Cardiac muscle cell (in vitro differentiated cells and primary cell): Measurements from ENCODE around the gene SLIT3. TPM values are rescaled to one million over a fixed set of nuclear protein-coding genes. Genes with fewer than 3 reads are reported as not detected.
"Not testable (repeated sequence)": the region's sequence is repeated elsewhere in the genome, so short reads cannot be mapped to it uniquely, and the experiment has no call there.

Source experiments
- DNase-seq, 2 donors: peaks; one replicate each; pipeline versions ENCODE4 v3.0.0 to v3.0.0-alpha.2; 2010 to 2017; ENCODE audit warnings: low read depth in 1 of 2, low spot score in 1 of 2
- H3K27ac ChIP-seq: fragments of 200-600 bp; sonication (generic); 2 replicates; pipeline ENCODE4 v1.5.1; 2016
- H3K27me3 ChIP-seq: fragments of 200-600 bp; sonication (generic); 2 replicates; pipeline ENCODE4 v1.6.0; 2016; ENCODE audit warnings: control low read depth
- H3K36me3 ChIP-seq: fragments of 200-600 bp; sonication (generic); 2 replicates; pipeline ENCODE4 v1.5.1; 2016; ENCODE audit warnings: control low read depth
- H3K4me1 ChIP-seq: fragments of 200-600 bp; sonication (generic); 2 replicates; pipeline ENCODE4 v1.8.1; 2017; ENCODE audit warnings: low read depth, mild to moderate bottlenecking, mixed run types
- H3K4me3 ChIP-seq: fragments of 200-600 bp; sonication (generic); 2 replicates; pipeline ENCODE4 v1.5.1; 2016; ENCODE audit warnings: mild to moderate bottlenecking
- H3K9me3 ChIP-seq: fragments of 200-600 bp; sonication (generic); 2 replicates; pipeline ENCODE4 v1.5.1; 2017; ENCODE audit warnings: low read depth, mild to moderate bottlenecking, control low read depth
- CTCF ChIP-seq: IDR thresholded peaks from 2 replicates; pipeline ENCODE4 v1.5.1; 2012; ENCODE audit warnings: low read depth, mild to moderate bottlenecking, low read length
- polyA plus RNA-seq: library from polyadenylated mRNA; unstranded; fragments of >200 nt; fragmentation: Nextera tagmentation; extraction: Ambion mirVana; gene quantifications from 2 replicates; pipeline ENCODE4 v1.2.1, GENCODE V29; 2016
- total RNA-seq: library from RNA; depleted of rRNA; stranded (reverse); fragments of >200 nt; gene quantifications from 2 replicates; pipeline ENCODE4 v1.2.3, GENCODE V29; 2016

The SLIT3 gene
- total and polyA plus RNA-seq, 2 experiments from 2014 or later: 50.7 to 111 TPM

DNA sequence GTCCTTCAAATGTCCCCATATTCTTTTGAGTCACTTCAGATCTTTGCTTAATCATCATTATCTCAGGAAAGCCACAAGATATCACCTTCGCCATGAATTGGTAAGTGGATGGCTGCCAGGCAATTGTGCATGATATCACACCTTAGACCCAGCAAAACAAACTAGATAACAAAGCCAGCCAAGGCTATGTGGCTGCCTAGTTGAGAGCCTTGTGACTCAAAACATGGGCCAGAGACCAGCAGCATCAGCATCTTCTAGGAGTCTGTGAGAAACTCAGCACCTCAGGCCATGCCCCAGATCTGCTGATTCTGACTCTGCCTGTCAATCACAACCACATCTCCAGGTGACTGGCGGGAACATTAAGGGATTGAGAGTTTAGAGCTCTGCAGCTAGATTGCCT, 82.8 kb downstream of the SLIT3 start:
- H3K36me3 ChIP-seq: no peaks in the 10 kb centered on the region
- H3K27ac ChIP-seq: no peak overlapping the region
- no peaks in the 10 kb centered on the region for H3K27me3 ChIP-seq
- no peaks in the 10 kb centered on the region for H3K9me3 ChIP-seq
- H3K4me3 ChIP-seq: no peak overlapping the region
- no peak for TF ChIP-seq CTCF
- no peak for DNase-seq
- peaks cover 12% of the 10 kb centered on the region for H3K4me1 ChIP-seq

DNA sequence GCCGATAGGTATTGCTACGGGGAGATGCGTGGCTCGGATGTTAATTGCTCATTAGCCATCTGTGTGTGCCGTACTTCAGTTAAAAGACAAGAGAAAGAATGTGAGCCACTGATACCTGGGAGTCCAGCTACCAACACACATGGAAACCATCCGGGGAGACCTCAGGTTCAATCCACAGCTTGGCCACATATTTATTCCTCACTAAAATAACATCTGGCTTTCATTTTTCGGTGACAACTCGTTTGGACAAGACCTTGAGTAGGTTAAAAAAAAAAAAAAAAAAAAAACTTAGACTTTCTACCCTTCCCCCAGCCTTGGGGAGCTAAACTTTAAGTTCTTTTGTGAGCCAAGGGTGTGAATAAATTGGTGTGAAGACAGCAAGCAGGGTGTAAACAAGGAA, 84.1 kb downstream of the SLIT3 start:
- no peaks in the 10 kb centered on the region for H3K36me3 ChIP-seq
- H3K4me3 ChIP-seq: no peak overlapping the region
- no peak for TF ChIP-seq CTCF
- no peak for DNase-seq
- H3K9me3 ChIP-seq: no peaks in the 10 kb centered on the region
- H3K27me3 ChIP-seq: no peaks in the 10 kb centered on the region
- peaks cover 12% of the 10 kb centered on the region for H3K4me1 ChIP-seq
- H3K27ac ChIP-seq: no peak overlapping the region

GRCh38 chr5:169213479-169213878, 87.5 kb downstream of the SLIT3 start:
- no peaks in the 10 kb centered on the region for H3K9me3 ChIP-seq
- DNase-seq: peak in 1 of 2 donors; percentile 17
- H3K27me3 ChIP-seq: no peaks in the 10 kb centered on the region
- H3K4me3 ChIP-seq: no peak overlapping the region
- H3K36me3 ChIP-seq: no peaks in the 10 kb centered on the region
- H3K4me1 ChIP-seq: no peaks in the 10 kb centered on the region
- TF ChIP-seq CTCF: no peak
- no peak overlapping the region for H3K27ac ChIP-seq

DNA sequence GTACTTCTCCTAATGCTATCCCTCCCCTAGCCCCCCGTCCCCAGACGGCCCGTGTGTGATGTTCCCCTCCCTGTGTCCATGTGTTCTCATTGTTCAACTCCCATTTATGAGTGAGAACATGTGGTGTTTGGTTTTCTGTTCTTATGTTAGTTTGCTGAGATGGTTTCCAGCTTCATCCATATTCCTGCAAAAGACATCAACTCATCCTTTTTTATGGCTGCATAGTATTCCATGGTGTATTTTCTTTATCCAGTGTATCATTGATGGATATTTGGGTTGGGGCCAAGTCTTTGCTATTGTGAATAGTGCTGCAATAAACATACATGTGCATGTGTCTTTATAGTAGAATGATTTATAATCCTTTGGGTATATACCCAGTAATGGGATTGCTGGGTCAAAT, 89.2 kb downstream of the SLIT3 start:
- DNase-seq, H3K4me3 ChIP-seq, H3K36me3 ChIP-seq: not testable (repeated sequence)

GRCh38 chr5:169204788-169205400, 96.0 kb downstream of the SLIT3 start:
- Histone ChIP-seq H3K9me3 (no peaks in the 10 kb centered on the region), H3K27ac (no peak overlapping the region), H3K27me3 (no peaks in the 10 kb centered on the region), H3K4me1 (no peaks in the 10 kb centered on the region), H3K36me3 (no peaks in the 10 kb centered on the region), H3K4me3 (no peak overlapping the region)
- TF ChIP-seq CTCF: no peak
- no peak for DNase-seq

More for the DNA sequence above, 89.2 kb downstream of the SLIT3 start:
- H3K4me1 ChIP-seq, H3K9me3 ChIP-seq, H3K27ac ChIP-seq, H3K27me3 ChIP-seq: not testable (repeated sequence)

DNA sequence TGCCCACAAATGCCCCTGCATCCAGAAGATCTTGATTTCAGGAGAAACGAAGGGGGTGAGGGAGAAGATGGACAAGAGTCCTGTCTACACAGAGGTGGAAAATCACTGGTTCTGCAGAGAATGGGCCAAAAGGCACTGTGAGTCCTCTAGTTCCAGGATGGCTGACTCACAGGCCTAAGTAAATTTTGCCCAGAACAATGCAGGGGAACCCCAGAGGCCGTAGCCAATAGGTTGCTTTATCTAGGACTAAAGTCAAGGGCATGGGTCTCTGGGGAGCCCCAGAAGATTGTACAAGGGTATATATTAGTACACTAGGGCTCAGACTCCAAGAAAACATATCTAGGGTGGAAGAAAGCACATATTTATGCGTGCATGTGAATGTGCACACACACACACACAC, 98.0 kb downstream of the SLIT3 start:
- Histone ChIP-seq H3K4me3 (no peak overlapping the region), H3K9me3 (no peaks in the 10 kb centered on the region), H3K27ac (no peak overlapping the region), H3K36me3 (no peaks in the 10 kb centered on the region), H3K4me1 (no peaks in the 10 kb centered on the region), H3K27me3 (no peaks in the 10 kb centered on the region)
- no peak for TF ChIP-seq CTCF
- no peak for DNase-seq
